Ovary (tissue), 3 donors: ENCODE results near the gene TSC2.
"Not testable (repeated sequence)": the region's sequence is repeated elsewhere in the genome, so short reads cannot be mapped to it uniquely, and the experiment has no call there.

Experiments used
- CTCF ChIP-seq, 3 donors: fragments of 450-650 bp in 2 of 3; fragments of 200-600 bp in 1 of 3; IDR thresholded peaks; one replicate each; pipeline versions ENCODE4 v1.5.1 to v1.8.0; 2016 to 2022; ENCODE audit warnings: antibody characterized with exemption in 3 of 3, mild to moderate bottlenecking in 1 of 3
- POLR2A ChIP-seq: fragments of 450-650 bp; IDR thresholded peaks from one replicate; pipeline ENCODE4 v1.6.1; 2017; ENCODE audit warnings: antibody characterized with exemption, mild to moderate bottlenecking, moderate library complexity
- donor health status: DM: no; HTN: no; CAD: no.

GRCh38 chr16:2112539-2113106 lies 64.8 kb downstream of the TSC2 start:
- TF ChIP-seq CTCF (IDR thresholded peaks at IDR 0.05); POLR2A: not testable (repeated sequence)
